Neuronal stem cell (in vitro differentiated cells): ENCODE measurements around the gene UBE4B.

Experiments
- DNase-seq: peaks from one replicate; pipeline ENCODE4 v3.0.0-alpha.2; 2013; ENCODE audit warnings: low spot score
- H2AFZ ChIP-seq: one replicate; pipeline ENCODE4 v1.6.1; 2013; ENCODE audit warnings: mild to moderate bottlenecking, low read length, inconsistent platforms
- H2AK5ac ChIP-seq: 2 replicates; pipeline ENCODE4 v1.6.1; 2013; ENCODE audit warnings: low read depth, mild to moderate bottlenecking, inconsistent platforms, low read length, moderate library complexity, mixed read lengths
- H2BK120ac ChIP-seq: 2 replicates; pipeline ENCODE4 v1.6.1; 2013; ENCODE audit warnings: low read depth, mild to moderate bottlenecking, inconsistent platforms, low read length, moderate library complexity, mixed read lengths
- H2BK12ac ChIP-seq: one replicate; pipeline ENCODE4 v1.6.1; 2013; ENCODE audit warnings: low read length, inconsistent platforms
- H2BK15ac ChIP-seq: 2 replicates; pipeline ENCODE4 v1.6.1; 2013; ENCODE audit warnings: mild to moderate bottlenecking, low read length, inconsistent platforms, mixed read lengths
- H2BK5ac ChIP-seq: one replicate; pipeline ENCODE4 v1.6.1; 2013; ENCODE audit warnings: inconsistent platforms, mild to moderate bottlenecking, low read length, moderate library complexity
- H3K14ac ChIP-seq: one replicate; pipeline ENCODE4 v1.6.1; 2013; ENCODE audit warnings: low read length, inconsistent platforms
- H3K18ac ChIP-seq: 2 replicates; pipeline ENCODE4 v1.6.1; 2013; ENCODE audit warnings: low read length, inconsistent platforms
- H3K23ac ChIP-seq: 2 replicates; pipeline ENCODE4 v1.6.1; 2013; ENCODE audit warnings: low read depth, mild to moderate bottlenecking, mixed read lengths, low read length, inconsistent platforms; ENCODE audit not compliant: poor library complexity
- H3K27ac ChIP-seq: replicated peaks from 3 replicates; pipeline ENCODE4 v1.5.1; 2013; ENCODE audit warnings: low read length, inconsistent platforms
- H3K27me3 ChIP-seq, 3 experiments: 2 replicates each; pipeline ENCODE4 v1.6.1; 2013; ENCODE audit warnings: low read length in 3 of 3, mild to moderate bottlenecking in 2 of 3, inconsistent platforms in 1 of 3, low read depth in 1 of 3, mixed read lengths in 1 of 3, moderate library complexity in 1 of 3; ENCODE audit not compliant: control insufficient read depth in 3 of 3, insufficient read depth in 3 of 3
- H3K36me3 ChIP-seq, 2 donors: replicated peaks in 1 of 2; 2 replicates each; pipeline ENCODE4 v1.6.1; 2013; ENCODE audit warnings: low read length in 2 of 2; ENCODE audit not compliant: control insufficient read depth in 2 of 2, insufficient read depth in 2 of 2
- H3K4ac ChIP-seq: 2 replicates; pipeline ENCODE4 v1.6.1; 2013; ENCODE audit warnings: inconsistent platforms, mild to moderate bottlenecking, low read length, moderate library complexity
- H3K4me1 ChIP-seq, 2 donors: 1 replicate in 1 of 2; 2 replicates in 1 of 2; pipeline ENCODE4 v1.6.1; 2013; ENCODE audit warnings: low read length in 2 of 2, low read depth in 1 of 2; ENCODE audit not compliant: control insufficient read depth in 2 of 2, insufficient read depth in 1 of 2
- H3K4me2 ChIP-seq: one replicate; pipeline ENCODE4 v1.6.1; 2013; ENCODE audit warnings: mild to moderate bottlenecking, low read length, inconsistent platforms; ENCODE audit not compliant: insufficient read depth, poor library complexity, severe bottlenecking
- H3K4me3 ChIP-seq, 2 donors: 2 replicates each; pipeline ENCODE4 v1.5.1; 2013; ENCODE audit warnings: low read length in 2 of 2, mild to moderate bottlenecking in 2 of 2, inconsistent platforms in 1 of 2, moderate library complexity in 1 of 2
- H3K79me1 ChIP-seq: one replicate; pipeline ENCODE4 v1.6.1; 2013; ENCODE audit warnings: low read depth, mild to moderate bottlenecking, inconsistent platforms, low read length, moderate library complexity
- H3K9ac ChIP-seq: one replicate; pipeline ENCODE4 v1.6.1; 2013; ENCODE audit warnings: mild to moderate bottlenecking, low read depth, low read length, inconsistent platforms; ENCODE audit not compliant: poor library complexity
- H3K9me3 ChIP-seq, 2 donors: replicated peaks in 1 of 2; 2 replicates each; pipeline versions ENCODE3 to v1.6.1; 2013; ENCODE audit warnings: low read length in 2 of 2, mild to moderate bottlenecking in 2 of 2, inconsistent platforms in 1 of 2, low read depth in 1 of 2, mixed read lengths in 1 of 2, moderate library complexity in 1 of 2; ENCODE audit not compliant: control insufficient read depth in 2 of 2, insufficient read depth in 1 of 2
- H4K8ac ChIP-seq: one replicate; pipeline ENCODE4 v1.6.1; 2013; ENCODE audit warnings: low read depth, mild to moderate bottlenecking, inconsistent platforms, low read length, moderate library complexity
- H4K91ac ChIP-seq: one replicate; pipeline ENCODE4 v1.6.1; 2013; ENCODE audit warnings: low read length, low read depth, mild to moderate bottlenecking, inconsistent platforms; ENCODE audit not compliant: poor library complexity
- WGBS, 2 donors: extraction: QIAGEN DNeasy Blood & Tissue Kit; methylation state at CpG; one replicate each; pipeline ENCODE4 v1.1.7; 2013; ENCODE audit warnings: missing lambda C conversion rate in 2 of 2, mixed read lengths in 1 of 2; ENCODE audit not compliant: insufficient read length in 2 of 2, insufficient replicate concordance in 1 of 2; ENCODE audit errors: extremely low coverage in 2 of 2; 5-methylcytosine and 5-hydroxymethylcytosine counted together

The UBE4B gene

DNA sequence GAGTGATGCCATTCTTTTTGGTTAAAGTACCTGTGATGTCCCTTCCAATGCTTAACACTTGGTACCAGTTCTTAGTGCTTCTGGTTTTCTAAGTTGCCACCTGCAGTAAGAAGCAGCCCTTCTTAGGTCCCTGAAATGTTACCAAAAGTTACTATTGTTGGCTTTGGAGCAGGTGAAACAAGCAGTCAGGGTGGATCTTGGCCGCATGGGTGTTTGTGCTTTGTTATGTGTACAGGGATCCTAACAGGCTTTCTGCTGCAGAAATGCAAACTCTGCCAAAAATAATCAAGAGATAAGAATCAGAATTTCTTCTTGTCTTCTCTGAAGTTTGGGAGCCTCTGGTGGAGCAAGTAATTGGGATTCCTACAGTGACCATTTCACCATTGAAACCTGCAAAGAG is 84.4 kb downstream of the UBE4B start:
- no peak overlapping the region for H2BK5ac ChIP-seq
- no CpG with 5 or more reads among the region's 1 CpG for WGBS, 2 donors
- no peak overlapping the region for H3K27ac ChIP-seq
- H2BK120ac ChIP-seq: no peak overlapping the region
- no peak overlapping the region for H2AK5ac ChIP-seq
- no peak overlapping the region for H2BK15ac ChIP-seq
- no peaks in the 10 kb centered on the region for H3K4me1 ChIP-seq
- no peak overlapping the region for H3K4me2 ChIP-seq
- H2AFZ ChIP-seq: no peak overlapping the region
- no peak overlapping the region for H3K23ac ChIP-seq
- H4K8ac ChIP-seq: no peak overlapping the region
- no peak overlapping the region for H2BK12ac ChIP-seq
- no peak overlapping the region for H3K14ac ChIP-seq
- H3K9ac ChIP-seq: no peak overlapping the region
- H3K18ac ChIP-seq: no peak overlapping the region
- H3K9me3 ChIP-seq: no peaks in the 10 kb centered on the region
- no peaks in the 10 kb centered on the region for H3K79me1 ChIP-seq
- no peak overlapping the region for H3K4me3 ChIP-seq
- H3K36me3 ChIP-seq: peaks cover 11 to 64% of the 10 kb centered on the region in 2 donors
- H4K91ac ChIP-seq: no peak overlapping the region
- no peak for DNase-seq
- no peak overlapping the region for H3K4ac ChIP-seq
- H3K27me3 ChIP-seq: no peaks in the 10 kb centered on the region

- H3K18ac ChIP-seq: no peak overlapping the region
- H4K8ac ChIP-seq: no peak overlapping the region
- no CpG with 5 or more reads among the region's 9 CpGs for WGBS, 2 donors
Observed at GRCh38 chr1:10117865-10118264, 85.1 kb downstream of the UBE4B start.

DNA sequence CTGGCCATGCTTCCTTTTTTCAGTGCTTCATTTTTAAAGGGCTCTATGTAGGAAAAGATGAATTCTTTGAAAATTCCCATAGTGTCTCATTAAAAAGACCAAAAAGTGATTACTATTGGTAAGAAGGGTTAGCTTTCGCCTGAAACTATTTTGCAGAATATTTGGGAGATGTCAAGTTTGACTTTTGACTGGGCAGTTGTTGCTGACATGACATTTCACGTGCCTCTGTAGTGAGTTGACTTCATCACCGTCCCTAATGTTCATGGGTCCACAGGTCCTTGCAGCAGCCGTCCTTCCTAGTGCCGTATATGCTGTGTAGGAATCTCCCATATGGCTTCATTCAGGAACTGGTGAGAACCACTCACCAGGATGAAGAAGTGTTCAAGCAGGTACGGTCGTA is 88.9 kb downstream of the UBE4B start:
- no peak for DNase-seq
- peaks cover 9 to 58% of the 10 kb centered on the region in 2 donors for H3K36me3 ChIP-seq
- H3K9me3 ChIP-seq: no peaks in the 10 kb centered on the region
- no peak overlapping the region for H3K14ac ChIP-seq
- no peak overlapping the region for H2AFZ ChIP-seq
- no peak overlapping the region for H2BK15ac ChIP-seq
- no peak overlapping the region for H2BK120ac ChIP-seq
- no peak overlapping the region for H3K9ac ChIP-seq
- H3K79me1 ChIP-seq: no peaks in the 10 kb centered on the region
- no peaks in the 10 kb centered on the region for H3K4me1 ChIP-seq
- no peak overlapping the region for H3K4me2 ChIP-seq
- no peak overlapping the region for H4K8ac ChIP-seq
- H2BK5ac ChIP-seq: no peak overlapping the region
- no peak overlapping the region for H3K18ac ChIP-seq
- WGBS, 2 donors: no CpG with 5 or more reads among the region's 7 CpGs
- no peak overlapping the region for H3K4me3 ChIP-seq
- H3K23ac ChIP-seq: no peak overlapping the region
- H4K91ac ChIP-seq: no peak overlapping the region
- H3K4ac ChIP-seq: no peak overlapping the region
- no peak overlapping the region for H2AK5ac ChIP-seq
- H3K27ac ChIP-seq: no peak overlapping the region
- no peak overlapping the region for H2BK12ac ChIP-seq
- no peaks in the 10 kb centered on the region for H3K27me3 ChIP-seq

More at GRCh38 chr1:10117865-10118264, 85.1 kb downstream of the UBE4B start:
- H3K4me2 ChIP-seq: no peak overlapping the region
- H3K14ac ChIP-seq: no peak overlapping the region
- no peak overlapping the region for H2BK120ac ChIP-seq
- H3K27me3 ChIP-seq: no peaks in the 10 kb centered on the region
- no peak for DNase-seq
- no peak overlapping the region for H2BK15ac ChIP-seq
- H3K9me3 ChIP-seq: no peaks in the 10 kb centered on the region
- no peak overlapping the region for H3K4ac ChIP-seq
- no peak overlapping the region for H3K9ac ChIP-seq
- no peak overlapping the region for H3K4me3 ChIP-seq
- no peak overlapping the region for H3K27ac ChIP-seq
- H2BK12ac ChIP-seq: no peak overlapping the region
- no peaks in the 10 kb centered on the region for H3K4me1 ChIP-seq
- H4K91ac ChIP-seq: no peak overlapping the region
- no peak overlapping the region for H2BK5ac ChIP-seq
- H2AFZ ChIP-seq: no peak overlapping the region
- H2AK5ac ChIP-seq: no peak overlapping the region
- H3K79me1 ChIP-seq: no peaks in the 10 kb centered on the region
- H3K36me3 ChIP-seq: peaks cover 11 to 71% of the 10 kb centered on the region in 2 donors
- no peak overlapping the region for H3K23ac ChIP-seq

- Histone ChIP-seq H4K91ac (no peak overlapping the region), H3K9ac (no peak overlapping the region), H3K4ac (no peak overlapping the region), H3K79me1 (no peaks in the 10 kb centered on the region), H3K4me1 (no peaks in the 10 kb centered on the region), H2BK5ac (no peak overlapping the region), H3K14ac (no peak overlapping the region), H2BK120ac (no peak overlapping the region), H2BK12ac (no peak overlapping the region), H3K4me3 (no peak overlapping the region), H2BK15ac (no peak overlapping the region), H3K27ac (no peak overlapping the region), H3K4me2 (no peak overlapping the region), H3K9me3 (no peaks in the 10 kb centered on the region), H3K36me3 (peaks cover 7 to 53% of the 10 kb centered on the region in 2 donors), H2AK5ac (no peak overlapping the region), H4K8ac (no peak overlapping the region), H3K18ac (no peak overlapping the region), H2AFZ (no peak overlapping the region), H3K23ac (no peak overlapping the region), H3K27me3 (no peaks in the 10 kb centered on the region)
- no CpG with 5 or more reads among the region's 10 CpGs for WGBS, 2 donors
- no peak for DNase-seq
Observed at GRCh38 chr1:10122926-10123325, 90.2 kb downstream of the UBE4B start.
